Left renal pelvis (tissue), 4 donors: Measurements from ENCODE around the gene ARSB. TPM values are rescaled to one million over a fixed set of nuclear protein-coding genes. Genes with fewer than 3 reads are reported as not detected.
"Not testable (repeated sequence)": the region's sequence is repeated elsewhere in the genome, so short reads cannot be mapped to it uniquely, and the experiment has no call there.

Experiments used
- DNase-seq, 4 donors: peaks; one replicate each; pipeline ENCODE4 v3.0.0-alpha.2; 2013; ENCODE audit warnings: low read depth in 4 of 4, low spot score in 3 of 4
- polyA plus RNA-seq, 4 donors: library from polyadenylated mRNA; unstranded; fragments of 120-200 nt; gene quantifications; one replicate each; pipeline ENCODE4 v1.2.1, GENCODE V29; 2013; ENCODE audit not compliant: insufficient read length in 4 of 4

Gene ARSB
- polyA plus RNA-seq, 4 donors = 16.3 to 22.8 (median 20.1) TPM

DNA sequence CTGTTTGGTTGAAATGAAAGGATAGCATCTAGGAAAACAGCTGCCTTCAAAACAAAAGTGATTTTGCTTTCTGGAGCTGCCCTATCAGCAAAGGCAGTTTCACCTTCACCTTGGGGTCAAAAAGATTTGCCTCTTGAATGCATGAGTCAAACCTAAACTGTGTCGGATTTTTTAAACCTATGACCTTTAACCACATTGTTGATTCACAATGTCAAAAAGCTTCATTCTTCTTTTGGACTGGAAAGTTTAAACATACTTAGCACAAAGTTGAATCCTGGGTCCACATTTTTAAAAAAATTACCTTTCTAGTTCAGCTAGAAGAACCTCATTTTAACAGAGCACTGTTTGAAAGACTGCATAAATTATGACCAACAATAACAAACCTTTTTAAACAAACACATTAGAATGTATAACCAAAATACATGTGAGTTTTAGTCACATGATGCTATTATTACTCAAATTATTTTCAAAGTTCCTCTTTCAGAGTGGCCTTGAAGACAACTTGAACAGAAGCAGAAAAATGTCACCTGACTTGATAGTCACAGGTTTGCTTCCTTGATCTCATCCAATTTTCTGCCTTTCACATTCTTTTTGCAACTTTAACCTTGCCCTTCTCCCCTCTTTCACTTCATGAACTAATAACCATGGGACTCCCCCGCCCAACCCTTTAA is 226.8 kb downstream of the ARSB start:
- no peak for DNase-seq

DNA sequence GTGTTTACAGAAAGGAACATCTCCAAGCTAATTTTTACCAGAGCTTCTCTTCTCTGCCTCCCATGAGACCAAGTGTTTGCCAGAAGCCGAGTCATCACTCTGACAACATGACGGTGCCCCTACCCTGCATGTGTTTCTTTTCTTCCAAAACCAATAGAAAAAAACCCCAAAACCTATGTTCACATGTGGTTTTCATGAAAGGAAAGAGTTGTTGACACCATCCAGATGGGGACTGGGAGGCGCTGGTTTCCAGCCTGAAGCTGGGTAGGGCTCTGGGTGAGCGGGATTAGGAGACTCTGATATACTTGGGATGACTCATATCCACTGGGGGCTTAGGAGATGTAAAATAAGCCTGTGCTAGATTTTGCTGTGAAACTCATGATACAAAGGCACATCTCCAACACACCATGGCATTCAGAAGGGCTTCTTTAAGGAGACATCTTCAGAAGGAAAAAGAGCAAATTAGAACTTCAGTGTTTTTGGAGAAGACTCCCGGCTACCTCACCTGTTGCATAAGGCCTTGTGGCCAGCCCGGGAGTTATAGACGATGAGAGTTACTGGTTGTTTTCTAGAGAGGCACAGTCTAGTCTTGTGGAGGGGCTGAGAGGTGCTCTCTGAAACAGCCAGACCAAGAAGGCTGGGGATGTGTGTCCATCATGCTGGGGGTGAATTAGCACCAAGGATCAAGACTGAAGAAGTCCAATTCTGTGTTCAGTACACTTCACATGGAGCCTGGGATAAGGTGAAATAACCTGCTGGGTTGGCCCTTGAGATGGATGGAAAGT is 227.6 kb downstream of the ARSB start:
- DNase-seq = no peak

DNA sequence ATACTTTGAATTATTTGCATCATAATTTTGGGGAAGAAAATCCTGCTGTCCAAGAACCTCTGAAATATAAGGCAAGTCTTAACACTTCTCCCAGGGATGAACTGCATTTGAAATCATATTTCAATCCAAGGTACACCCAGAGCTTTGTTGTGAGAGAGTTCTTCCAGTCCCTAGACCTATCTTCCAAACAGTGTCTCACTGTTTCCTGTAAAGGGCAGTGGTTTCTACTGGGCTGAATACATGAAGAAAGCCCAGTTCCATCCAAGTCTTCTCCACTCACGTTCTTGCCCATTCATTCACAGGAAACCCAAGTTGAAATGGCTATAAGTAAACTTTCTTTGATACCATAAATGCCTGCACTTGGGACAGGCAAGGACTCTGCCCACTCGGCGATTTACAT is 228.3 kb downstream of the ARSB start:
- no peak for DNase-seq

DNA sequence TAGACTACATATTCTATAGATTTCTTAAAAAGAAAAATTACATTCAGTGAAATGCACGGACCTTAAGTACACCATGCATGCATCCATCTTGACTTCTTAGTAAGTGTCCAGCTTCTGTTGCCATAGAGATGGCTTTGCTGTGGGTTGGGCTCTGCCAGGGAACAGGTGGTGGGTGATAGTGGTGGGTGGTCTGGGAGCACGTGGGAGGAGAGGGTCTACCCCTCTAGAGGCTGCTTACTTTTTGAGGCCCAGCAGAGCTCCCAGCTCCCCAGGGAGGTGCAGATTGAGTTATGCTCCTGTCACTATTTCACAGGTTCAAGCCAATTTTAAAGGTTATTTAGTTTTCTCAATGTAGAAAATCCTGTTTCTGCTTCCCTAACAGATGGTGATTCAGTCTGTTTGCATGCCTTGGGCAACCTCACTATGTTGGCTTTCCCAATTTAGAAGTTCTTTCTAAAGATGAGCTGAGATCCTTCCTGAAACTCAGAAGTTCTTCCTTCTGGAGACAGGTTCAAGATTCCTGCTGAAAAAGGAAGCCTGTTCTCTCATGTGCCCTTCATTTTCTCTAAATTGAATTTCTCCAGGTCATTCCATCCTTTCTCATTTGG is 229.2 kb downstream of the ARSB start:
- DNase-seq = no peak

DNA sequence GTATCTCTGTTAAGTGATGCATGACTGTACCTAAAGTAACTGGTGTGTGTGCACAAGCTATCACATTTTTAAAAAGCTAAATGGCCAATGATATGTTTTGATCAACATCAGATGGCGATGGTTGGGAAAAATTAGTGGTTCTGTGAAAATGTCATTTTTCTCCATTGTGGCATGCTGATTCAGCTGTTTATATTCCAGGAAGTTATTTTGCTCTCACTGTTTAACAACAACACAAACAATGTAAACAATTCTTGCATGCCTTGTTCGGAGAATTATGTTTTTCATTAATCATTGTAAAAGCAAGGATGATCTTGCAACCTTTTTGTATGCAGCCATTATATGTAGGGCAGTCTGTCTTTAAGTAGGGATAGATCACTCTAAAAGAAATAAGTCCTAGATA is 230.5 kb downstream of the ARSB start:
- DNase-seq = no peak

DNA sequence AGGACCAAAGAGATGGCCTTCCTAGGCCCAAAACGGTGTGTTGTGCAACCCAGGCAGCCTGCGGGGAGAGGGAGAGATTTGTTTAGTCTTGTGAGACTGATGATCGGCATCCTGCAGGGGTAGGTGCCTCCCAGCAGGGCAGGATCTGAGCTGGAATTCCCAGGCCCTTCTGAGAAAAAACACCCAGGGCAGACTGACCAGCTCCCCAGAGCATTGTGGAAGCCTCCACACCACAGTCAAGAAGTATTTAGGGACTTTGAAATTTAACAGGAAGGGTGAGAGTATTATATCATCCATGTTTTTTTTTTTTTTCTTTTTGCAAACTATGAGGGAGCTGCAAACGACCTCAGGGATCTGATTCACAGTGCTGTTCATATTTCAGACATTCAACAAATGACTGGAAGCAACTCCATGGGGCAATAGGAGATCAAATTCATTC is 232.0 kb downstream of the ARSB start:
- no peak for DNase-seq

DNA sequence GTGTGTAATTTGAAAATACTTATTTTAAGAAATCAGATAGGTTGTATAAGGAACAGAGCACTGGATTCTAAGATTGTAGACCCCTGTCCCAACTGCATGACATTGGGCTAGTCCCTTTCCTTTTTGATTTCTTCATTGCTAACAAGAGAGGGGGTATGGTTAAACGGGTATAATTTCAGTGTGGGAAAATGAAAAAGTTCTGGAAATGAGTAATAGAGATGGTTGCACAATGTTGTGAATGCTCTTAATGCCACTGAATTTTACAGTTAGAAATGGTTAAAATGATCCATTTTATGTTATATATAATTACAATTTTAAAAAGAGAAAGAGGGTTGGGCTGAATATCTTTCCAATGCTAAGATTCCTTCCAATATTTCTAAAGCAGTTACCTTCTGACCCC is 233.2 kb downstream of the ARSB start:
- DNase-seq = no peak

DNA sequence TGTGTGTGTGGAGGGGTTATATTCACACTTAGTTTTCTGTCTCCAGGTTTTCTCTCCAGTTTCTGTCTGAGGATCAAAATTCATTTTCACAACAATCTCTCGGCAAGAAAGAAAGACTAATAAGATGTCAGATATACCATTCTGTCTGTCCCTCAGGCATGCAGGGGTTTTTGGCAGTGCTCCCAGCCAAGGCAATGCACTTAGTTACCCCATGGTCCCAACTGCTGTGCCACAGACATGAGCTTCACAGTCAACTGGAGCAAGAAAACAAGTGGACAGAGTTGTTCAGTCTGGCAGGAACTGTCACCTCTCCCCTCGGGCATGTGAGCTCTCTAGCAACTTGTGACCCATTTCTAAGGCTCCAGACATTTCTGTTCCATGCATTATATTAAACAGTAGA is 234.8 kb downstream of the ARSB start:
- DNase-seq = no peak

DNA sequence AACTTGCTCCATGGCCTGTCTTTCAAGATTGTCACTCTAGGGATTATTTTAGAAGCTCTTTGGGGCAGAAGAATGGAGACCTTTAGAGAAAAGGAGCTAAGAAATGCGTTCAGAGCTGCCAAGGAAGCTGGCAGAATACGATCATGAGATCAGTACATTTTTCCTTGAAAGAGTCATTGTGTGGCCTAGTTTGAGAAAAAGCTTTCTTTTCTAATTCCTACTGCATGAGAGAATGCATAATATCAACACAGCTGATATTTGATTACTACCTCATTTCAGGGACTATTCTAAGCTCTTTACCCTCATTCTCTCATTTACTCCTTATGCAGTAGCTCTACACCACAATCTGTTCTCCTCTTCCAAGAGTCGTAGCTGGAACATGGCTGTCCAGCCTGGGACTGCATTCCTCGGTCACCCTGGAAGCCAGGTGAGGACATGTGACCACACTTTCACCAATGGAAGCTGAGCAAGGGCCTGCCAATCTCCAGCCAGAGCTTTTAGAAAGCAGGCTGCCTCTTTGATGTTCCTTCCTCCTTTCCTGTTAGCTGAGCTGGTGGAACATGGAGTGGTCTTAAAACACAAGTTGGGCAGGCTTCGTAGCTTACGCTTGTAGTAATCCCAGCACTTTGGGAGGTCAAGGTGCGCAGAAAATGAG is 237.3 kb downstream of the ARSB start:
- no peak for DNase-seq

DNA sequence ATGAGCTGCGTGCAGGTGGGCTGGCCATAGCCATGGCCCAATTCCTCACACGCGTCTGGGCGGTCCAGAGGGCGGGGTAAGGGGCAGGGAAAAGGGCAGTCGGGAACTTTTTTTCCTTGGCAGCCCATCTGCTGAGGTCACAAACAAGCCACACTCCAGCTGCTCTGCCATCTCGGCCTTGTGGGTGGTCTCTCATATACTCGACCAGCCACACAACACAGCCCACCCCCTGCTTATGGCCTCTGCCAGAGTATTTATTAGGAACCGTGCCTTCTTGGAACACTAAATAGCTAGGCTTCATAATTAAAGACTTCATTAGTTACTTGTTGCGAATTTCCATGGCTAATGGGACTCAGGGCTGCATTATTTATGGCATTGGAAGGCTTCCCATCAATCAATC is 238.1 kb downstream of the ARSB start:
- DNase-seq = no peak

DNA sequence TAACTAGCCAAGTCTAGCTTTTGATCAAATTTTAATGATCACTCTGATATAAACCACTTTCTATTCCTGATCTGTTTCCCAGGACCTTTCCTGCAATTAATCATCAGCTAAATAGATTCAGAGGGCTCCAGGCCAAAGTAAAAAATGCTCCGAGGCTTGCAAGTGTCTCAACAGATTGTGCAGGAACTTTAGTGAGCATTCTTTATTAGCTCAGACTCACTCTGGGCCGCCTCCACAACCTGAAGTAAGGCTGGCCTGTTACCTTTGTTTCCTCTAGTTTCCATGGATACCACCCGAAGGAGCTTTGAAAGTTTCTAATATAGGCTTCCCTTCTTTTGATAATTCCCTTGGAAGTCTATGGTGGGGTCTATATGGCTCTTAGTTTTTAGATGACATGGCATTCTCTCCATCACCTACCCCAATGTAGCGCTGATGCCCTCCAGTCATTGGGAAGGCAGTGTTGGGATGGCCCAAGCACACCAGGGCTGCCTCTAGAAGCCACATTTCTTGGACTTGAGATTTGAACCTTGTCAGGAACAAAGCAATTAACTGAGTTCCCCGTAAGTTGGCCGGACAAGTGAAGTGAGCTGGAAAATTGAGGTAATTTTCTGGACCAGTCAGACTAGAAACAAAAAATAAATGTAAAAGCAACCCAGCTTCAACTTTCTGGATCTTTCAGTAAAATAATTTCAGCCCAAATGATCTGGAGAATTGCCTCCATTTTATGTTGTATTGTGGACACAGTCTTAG is 238.9 kb downstream of the ARSB start:
- no peak for DNase-seq

DNA sequence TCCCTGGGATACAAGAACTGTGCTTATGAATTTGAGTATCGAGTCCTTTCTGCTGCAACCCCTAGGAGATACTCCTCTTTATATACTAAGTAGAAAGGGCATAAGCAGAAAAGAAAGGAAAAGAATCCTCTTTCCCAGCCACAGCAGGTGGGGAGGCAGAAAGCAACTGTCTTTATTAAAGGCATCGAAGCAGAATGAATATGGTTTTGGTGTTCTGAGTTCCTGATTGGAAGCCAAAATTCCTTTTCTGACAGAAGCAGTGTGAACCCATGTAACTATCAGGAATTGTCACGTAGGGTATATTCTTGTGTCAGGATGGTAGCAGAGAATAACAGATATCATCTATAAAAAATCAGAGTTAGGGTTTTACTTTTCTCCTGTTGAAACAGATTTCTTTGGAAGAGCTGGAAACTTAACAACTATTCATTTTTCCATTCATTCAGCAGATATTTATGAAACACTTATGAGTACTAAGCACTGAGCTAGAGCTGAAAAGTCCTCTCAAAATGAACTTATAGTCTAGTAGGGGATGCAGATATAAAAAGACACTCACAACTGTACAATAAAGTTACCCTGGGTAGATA is 240.1 kb downstream of the ARSB start:
- DNase-seq = no peak

DNA sequence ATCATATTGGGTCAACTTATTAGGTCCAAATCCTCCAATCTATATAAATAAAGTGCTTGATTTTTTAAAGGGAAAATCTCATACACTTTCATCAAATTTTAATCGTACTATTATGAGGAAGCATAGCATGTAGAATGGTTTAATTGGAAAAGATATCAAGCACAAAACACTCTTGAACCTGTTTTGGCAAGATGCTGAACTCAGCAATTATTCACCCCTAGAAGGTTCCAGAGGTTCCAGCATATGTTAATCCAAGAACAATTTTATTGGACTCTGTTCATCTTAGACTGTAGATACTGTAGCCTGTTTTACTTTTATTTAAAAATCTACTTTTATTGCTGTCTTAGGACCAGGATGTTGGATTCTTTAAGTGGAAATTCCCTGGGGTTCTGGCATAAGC is 244.1 kb downstream of the ARSB start:
- DNase-seq = no peak

DNA sequence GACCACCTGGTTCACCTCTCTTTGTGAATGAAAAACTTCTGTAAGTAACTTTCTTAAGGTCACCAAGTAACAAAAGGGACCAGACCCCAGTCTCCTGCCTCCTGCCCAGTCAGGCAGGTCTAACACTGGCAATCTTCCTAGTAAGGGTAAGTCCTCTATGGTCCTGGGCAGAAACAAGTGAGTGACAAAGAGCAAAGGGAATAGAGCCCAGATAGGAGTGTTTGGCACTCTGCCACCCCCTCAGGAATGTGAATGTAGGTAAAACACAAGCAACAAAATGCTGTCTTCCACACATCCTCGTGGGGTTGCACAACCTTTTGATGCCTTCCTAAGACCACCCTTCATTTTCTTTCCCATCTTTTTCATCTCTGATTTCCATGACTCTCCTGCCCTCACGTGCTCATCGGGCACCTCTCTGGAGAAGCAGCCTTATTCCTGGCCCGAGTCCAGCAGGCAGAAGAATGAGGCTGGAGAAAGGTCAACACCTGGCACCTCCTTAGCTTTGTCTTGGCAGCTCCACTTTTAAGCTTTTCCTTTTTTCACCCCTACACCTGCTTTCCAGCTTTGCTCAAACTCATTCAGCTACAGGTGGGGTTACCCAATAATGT is 246.3 kb downstream of the ARSB start:
- DNase-seq = no peak

DNA sequence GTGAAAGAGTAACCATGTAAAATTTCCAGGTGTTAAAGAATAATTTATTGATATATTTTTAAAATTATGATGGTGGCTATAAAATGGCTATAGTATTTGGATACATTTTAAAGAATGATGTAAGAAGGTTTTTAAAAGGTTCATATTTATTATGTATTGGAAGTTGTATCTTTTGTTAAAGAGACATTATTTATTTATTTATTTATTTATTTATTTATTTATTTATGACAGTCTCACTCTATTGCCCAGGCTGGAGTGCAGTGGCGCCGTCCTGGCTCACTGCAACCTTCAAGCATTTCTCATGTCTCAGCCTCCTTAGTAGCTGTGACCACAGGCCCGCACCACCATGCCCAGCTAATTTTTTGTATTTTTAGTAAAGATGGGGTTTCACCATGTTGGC is 247.0 kb downstream of the ARSB start:
- DNase-seq = no peak

DNA sequence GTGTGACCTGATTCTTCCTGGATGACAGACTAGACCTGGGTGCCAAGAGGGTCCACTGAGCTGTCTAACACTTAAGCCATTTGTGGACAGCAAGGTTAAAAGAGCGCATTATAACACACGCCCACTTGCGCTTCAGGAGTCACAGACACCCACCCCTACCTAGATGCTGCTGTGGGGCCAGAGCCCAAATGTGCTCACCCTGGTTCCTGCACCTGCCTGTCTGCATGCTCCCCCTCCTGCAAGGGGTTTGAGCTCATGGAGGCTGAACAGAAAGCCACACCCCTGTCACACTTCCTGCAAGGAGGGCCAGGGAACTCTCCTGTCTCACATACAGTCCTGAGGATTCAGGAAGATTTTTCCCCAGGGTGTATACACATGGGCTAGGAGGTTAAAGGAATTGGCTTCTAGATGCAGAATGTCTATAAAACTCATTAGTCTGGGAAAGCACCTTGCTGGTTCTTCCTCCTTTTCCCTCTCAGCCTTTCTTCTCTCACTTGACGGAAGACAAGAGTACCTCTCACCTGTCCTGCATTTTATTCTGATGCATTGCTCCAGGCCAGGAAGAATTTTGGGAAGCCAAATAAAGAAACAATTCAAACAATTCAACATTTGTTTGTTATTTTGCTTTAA is 249.2 kb downstream of the ARSB start:
- no peak for DNase-seq

DNA sequence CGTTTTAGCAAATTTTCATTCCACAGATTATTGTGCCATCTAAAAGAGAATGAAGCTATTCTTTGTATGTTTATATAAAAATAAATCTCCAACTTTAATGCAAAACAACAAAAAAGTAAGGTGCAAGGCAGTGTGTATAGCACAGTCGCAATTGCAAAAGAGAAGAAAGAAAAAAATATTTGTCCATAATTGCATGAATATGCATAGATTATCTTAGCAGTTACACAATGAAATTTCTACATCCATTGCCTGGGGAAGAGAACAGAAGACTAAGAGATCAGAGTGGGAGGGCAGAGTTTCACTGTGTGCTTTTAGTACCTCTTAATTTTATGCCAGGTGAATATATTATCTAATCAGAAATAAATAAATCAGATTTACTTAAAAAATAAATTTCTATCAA is 250.2 kb downstream of the ARSB start:
- no peak for DNase-seq

DNA sequence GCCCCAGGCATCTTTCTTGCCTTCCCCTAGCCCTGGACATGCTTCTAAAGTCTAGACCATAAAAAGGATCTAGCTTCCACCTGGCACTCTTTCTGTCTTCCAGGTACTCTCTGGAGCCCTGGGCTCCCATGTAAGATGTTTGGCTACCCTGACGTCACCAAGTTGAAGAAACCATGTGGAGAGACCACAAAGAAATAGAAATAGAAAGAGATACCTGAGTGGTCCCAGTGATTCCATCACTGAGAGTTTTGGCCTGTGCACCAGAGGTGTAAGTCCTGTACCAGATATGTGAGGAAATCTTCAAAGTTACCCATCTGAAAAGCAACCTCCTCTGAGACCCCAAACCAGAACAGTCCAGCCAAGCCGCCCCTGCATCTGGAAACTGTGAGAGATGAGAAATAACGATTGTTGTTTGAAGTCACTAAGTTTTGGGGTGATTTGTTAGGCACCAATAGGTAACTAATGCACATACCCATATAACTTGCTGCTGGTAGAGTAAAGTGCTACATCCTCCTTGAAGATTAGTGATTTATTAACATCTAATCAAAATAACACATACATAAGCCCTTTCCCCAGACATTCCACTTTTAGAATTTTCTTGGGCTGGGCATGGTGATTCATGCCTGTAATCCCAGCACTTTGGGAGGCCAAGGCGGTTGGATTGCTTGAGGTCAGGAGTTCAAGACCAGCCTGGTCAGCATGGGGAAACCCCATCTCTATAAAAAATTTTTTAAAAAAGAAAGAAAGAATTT is 250.8 kb downstream of the ARSB start:
- no peak for DNase-seq

DNA sequence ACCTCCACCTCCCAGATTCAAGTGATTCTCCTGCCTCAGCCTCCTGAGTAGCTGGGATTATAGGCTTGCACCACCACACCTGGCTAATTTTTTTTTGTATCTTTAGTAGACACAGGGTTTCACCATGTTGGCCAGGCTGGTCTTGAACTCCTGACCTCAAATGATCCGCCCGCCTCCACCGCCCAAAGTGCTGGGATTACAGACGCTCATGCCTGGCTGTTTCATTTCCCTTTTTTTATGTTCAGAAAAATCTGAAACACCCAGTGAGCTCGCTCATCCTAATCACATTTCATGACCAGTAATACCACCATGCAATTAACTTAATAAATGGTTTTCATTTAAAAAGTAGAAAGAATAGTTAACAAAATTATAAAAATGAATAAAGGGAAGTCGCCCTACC is 252.4 kb downstream of the ARSB start:
- not testable (repeated sequence) for DNase-seq
